ENCODE measurements around the gene ABCF3. TPM values are rescaled to one million over a fixed set of nuclear protein-coding genes. Genes with fewer than 3 reads are reported as not detected.
"Not testable (repeated sequence)": the region's sequence is repeated elsewhere in the genome, so short reads cannot be mapped to it uniquely, and the experiment has no call there.

The ABCF3 gene
- total RNA-seq, 4 donors from 2014 or later: 31.8 to 54.9 (median 39.5) TPM

DNA sequence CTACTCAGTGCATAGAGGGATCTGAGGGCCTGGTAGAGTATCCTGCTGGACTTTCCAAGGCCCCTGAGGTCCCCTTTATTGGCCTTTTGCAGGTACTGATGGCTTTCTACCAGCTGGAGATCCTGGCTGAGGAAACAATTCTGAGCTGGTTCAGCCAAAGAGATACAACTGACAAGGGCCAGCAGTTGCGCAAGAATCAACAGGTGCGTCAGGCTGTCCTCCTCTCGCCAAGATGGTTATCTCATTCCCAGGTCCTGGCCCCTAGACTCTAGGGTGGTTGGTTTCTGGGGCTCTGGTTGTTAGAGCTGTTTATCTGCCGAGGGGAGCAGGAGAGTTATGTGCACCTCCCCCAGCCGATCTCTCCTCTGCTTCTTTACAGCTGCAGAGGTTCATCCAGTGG, 41.5 kb upstream of the ABCF3 start:
- ATAC-seq: no peak
- H3K36me3 ChIP-seq: peaks cover 0 to 73% of the 10 kb centered on the region in 2 donors
- H3K4me1 ChIP-seq: peaks cover 0 to 15% (median 0%) of the 10 kb centered on the region in 3 donors
- no peaks in the 10 kb centered on the region for H3K9me3 ChIP-seq
- WGBS, 2 donors (ENCODE audit: low coverage in 1 of 2): 86% methylated on average over 4 of the region's 5 CpGs; no CpG with 5 or more reads in 1 of the 2 donors
- H3K4me3 ChIP-seq: no peak overlapping the region
- H3K27ac ChIP-seq: no peak overlapping the region
- no peak for TF ChIP-seq POLR2A (IDR thresholded peaks at IDR 0.05)
- H3K27me3 ChIP-seq: no peaks in the 10 kb centered on the region

DNA sequence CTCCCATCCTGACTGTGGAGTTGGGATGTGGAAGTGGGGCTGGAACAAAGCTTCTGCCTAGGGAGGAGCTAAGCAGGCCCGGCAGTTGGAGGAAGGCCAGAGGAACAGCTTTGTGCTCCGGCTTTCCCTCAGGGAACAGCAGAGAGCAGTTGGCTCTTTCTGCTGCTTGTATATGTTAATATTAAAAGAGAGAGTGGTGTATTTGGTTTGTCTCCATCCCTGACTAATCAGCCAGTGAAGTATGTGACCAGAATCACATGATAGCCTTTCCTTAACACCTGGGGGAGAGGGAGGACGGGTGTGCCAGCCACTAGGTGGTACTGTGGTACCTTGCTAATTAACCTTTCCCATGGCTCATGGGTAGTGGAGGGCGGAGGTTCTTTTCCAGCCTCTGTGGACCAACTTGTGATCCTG, 40.9 kb upstream of the ABCF3 start:
- peaks cover 0 to 67% of the 10 kb centered on the region in 2 donors for H3K36me3 ChIP-seq
- WGBS, 2 donors (ENCODE audit: low coverage in 1 of 2): 15 to 22% methylated on average over 4 of the region's 4 CpGs
- H3K9me3 ChIP-seq: no peaks in the 10 kb centered on the region
- peak overlapping the region in 2 of 4 donors; percentile 23 to 43 for H3K27ac ChIP-seq
- TF ChIP-seq, protein P1, sequence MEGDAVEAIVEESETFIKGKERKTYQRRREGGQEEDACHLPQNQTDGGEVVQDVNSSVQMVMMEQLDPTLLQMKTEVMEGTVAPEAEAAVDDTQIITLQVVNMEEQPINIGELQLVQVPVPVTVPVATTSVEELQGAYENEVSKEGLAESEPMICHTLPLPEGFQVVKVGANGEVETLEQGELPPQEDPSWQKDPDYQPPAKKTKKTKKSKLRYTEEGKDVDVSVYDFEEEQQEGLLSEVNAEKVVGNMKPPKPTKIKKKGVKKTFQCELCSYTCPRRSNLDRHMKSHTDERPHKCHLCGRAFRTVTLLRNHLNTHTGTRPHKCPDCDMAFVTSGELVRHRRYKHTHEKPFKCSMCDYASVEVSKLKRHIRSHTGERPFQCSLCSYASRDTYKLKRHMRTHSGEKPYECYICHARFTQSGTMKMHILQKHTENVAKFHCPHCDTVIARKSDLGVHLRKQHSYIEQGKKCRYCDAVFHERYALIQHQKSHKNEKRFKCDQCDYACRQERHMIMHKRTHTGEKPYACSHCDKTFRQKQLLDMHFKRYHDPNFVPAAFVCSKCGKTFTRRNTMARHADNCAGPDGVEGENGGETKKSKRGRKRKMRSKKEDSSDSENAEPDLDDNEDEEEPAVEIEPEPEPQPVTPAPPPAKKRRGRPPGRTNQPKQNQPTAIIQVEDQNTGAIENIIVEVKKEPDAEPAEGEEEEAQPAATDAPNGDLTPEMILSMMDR (IDR thresholded peaks at IDR 0.05): peak in 3 of 4 experiments; percentile 44 to 67 (median 50)
- no peak for TF ChIP-seq POLR2A (IDR thresholded peaks at IDR 0.05)
- no peak overlapping the region for H3K4me3 ChIP-seq
- peaks cover 0 to 15% (median 0%) of the 10 kb centered on the region in 3 donors for H3K4me1 ChIP-seq
- ATAC-seq: peak; percentile 71
- no peaks in the 10 kb centered on the region for H3K27me3 ChIP-seq

GRCh38 chr3:184145751-184146270, 40.2 kb upstream of the ABCF3 start:
- ATAC-seq: no peak
- Histone ChIP-seq H3K27ac (peak overlapping the region in 2 of 4 donors; percentile 23 to 43), H3K36me3 (peaks cover 0 to 60% of the 10 kb centered on the region in 2 donors)

GRCh38 chr3:184148076-184148475, 37.9 kb upstream of the ABCF3 start:
- ATAC-seq: no peak
- no peak for TF ChIP-seq POLR2A (IDR thresholded peaks at IDR 0.05)
- Histone ChIP-seq H3K27ac (no peak overlapping the region), H3K27me3 (no peaks in the 10 kb centered on the region), H3K9me3 (no peaks in the 10 kb centered on the region), H3K4me3 (no peak overlapping the region), H3K36me3 (peaks cover 0 to 37% of the 10 kb centered on the region in 2 donors), H3K4me1 (peaks cover 0 to 16% (median 0%) of the 10 kb centered on the region in 3 donors)
- 77 to 100% methylated on average over 1 to 3 of the region's 3 CpGs for WGBS, 2 donors (ENCODE audit: low coverage in 1 of 2)

More at GRCh38 chr3:184145751-184146270, 40.2 kb upstream of the ABCF3 start:
- WGBS, 2 donors (ENCODE audit: low coverage in 1 of 2): 90% methylated on average over 8 of the region's 8 CpGs; no CpG with 5 or more reads in 1 of the 2 donors
- H3K4me3 ChIP-seq: no peak overlapping the region
- H3K27me3 ChIP-seq: no peaks in the 10 kb centered on the region
- no peak for TF ChIP-seq POLR2AphosphoS5 (IDR thresholded peaks at IDR 0.05)
- no peak for TF ChIP-seq POLR2A (IDR thresholded peaks at IDR 0.05)
- TF ChIP-seq EP300 (IDR thresholded peaks at IDR 0.05): no peak
- TF ChIP-seq, protein P1 (IDR thresholded peaks at IDR 0.05): no peak
- H3K9me3 ChIP-seq: no peaks in the 10 kb centered on the region
- peaks cover 0 to 15% (median 0%) of the 10 kb centered on the region in 3 donors for H3K4me1 ChIP-seq

DNA sequence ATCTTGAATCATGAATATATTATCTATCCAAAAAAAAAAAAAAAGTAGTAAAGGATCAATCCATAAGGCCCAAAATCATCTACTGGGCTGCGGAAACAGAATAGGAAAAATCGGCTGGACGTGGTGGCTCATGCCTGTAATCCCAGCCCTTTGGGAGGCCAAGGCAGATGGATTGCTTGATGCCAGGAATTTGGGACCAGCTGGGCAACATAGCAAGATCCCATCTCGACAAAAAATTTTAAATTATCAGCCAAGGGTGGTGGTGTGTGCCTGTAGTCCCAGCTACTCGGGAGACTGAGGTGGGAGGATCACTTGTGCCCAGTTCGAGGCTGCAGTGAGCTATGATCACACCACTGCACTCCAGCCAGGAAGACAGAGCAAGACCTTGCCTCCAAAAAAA, 36.9 kb upstream of the ABCF3 start:
- TF ChIP-seq EP300 (IDR thresholded peaks at IDR 0.05) (no peak), POLR2AphosphoS5 (IDR thresholded peaks at IDR 0.05) (no peak), POLR2A (IDR thresholded peaks at IDR 0.05) (no peak)
- TF ChIP-seq, protein P1 (IDR thresholded peaks at IDR 0.05): no peak
- no peaks in the 10 kb centered on the region for H3K27me3 ChIP-seq
- H3K9me3 ChIP-seq: no peaks in the 10 kb centered on the region
- H3K27ac ChIP-seq: no peak overlapping the region
- WGBS, 2 donors (ENCODE audit: low coverage in 1 of 2): 87 to 100% methylated on average over 3 to 5 of the region's 6 CpGs
- peaks cover 0 to 27% (median 0%) of the 10 kb centered on the region in 3 donors for H3K4me1 ChIP-seq
- ATAC-seq: no peak
- H3K36me3 ChIP-seq: peaks cover 0 to 27% of the 10 kb centered on the region in 2 donors
- no peak overlapping the region for H3K4me3 ChIP-seq

DNA sequence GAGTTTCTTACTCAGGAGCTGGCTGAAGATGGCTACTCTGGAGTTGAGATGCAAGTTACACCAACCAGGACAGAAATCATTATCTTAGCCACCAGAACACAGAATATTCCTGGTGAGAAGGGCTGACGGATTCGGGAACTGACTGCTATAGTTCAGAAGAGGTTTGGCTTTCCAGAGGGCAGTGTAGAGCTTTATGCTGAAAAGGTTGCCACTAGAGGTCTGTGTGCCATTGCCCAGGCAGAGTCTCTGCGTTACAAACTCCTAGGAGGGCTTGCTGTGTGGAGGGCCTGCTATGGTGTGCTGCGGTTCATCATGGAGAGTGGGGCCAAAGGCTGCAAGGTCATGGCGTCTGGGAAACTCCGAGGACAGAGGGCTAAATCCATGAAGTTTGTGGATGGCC, 36.2 kb upstream of the ABCF3 start:
- 50 to 70% methylated on average over 2 to 6 of the region's 6 CpGs for WGBS, 2 donors (ENCODE audit: low coverage in 1 of 2)
- not testable (repeated sequence) for H3K9me3 ChIP-seq, H3K27me3 ChIP-seq, H3K4me3 ChIP-seq, ATAC-seq, H3K27ac ChIP-seq
- peaks cover 0 to 27% (median 0%) of the 10 kb centered on the region in 3 donors for H3K4me1 ChIP-seq
- peaks cover 0 to 20% of the 10 kb centered on the region in 2 donors for H3K36me3 ChIP-seq

Data from gastroesophageal sphincter (tissue), 4 donors.